GM23248 (cell line): Measurements from ENCODE around the gene CCDC192.

Experiments used
- EZH2 ChIP-seq: fragments of 200-600 bp; sonication (generic); IDR thresholded peaks from 2 replicates; pipeline ENCODE4 v1.6.1; 2018; ENCODE audit warnings: antibody characterized with exemption, mild to moderate bottlenecking; ENCODE audit not compliant: insufficient read depth, poor library complexity, severe bottlenecking
- EZH2phosphoT487 ChIP-seq: fragments of 200-600 bp; sonication (generic); IDR thresholded peaks from 2 replicates; pipeline ENCODE4 v1.6.1; 2018; ENCODE audit warnings: antibody characterized with exemption, moderate library complexity, mild to moderate bottlenecking, low read depth; ENCODE audit not compliant: insufficient read depth

- no peak for TF ChIP-seq EZH2
- TF ChIP-seq EZH2phosphoT487: no peak
These were observed 195.5 kb downstream of the CCDC192 start for GRCh38 chr5:127898551-127899213.
